Activated CD8-positive, alpha-beta memory T cell treated with anti-CD3 and anti-CD28 coated beads, Interleukin-2, amount 50 U/mL, for 48 hours (primary cell): Measurements from ENCODE around the gene WNT2B.
A peak's percentile ranks its signal among the peaks of the same experiment; 100 is the strongest.
"Not testable (repeated sequence)": the region's sequence is repeated elsewhere in the genome, so short reads cannot be mapped to it uniquely, and the experiment has no call there.

Experiments
- DNase-seq: peaks from one replicate; pipeline ENCODE4 v3.0.0-alpha.2; 2020

The WNT2B gene

DNA sequence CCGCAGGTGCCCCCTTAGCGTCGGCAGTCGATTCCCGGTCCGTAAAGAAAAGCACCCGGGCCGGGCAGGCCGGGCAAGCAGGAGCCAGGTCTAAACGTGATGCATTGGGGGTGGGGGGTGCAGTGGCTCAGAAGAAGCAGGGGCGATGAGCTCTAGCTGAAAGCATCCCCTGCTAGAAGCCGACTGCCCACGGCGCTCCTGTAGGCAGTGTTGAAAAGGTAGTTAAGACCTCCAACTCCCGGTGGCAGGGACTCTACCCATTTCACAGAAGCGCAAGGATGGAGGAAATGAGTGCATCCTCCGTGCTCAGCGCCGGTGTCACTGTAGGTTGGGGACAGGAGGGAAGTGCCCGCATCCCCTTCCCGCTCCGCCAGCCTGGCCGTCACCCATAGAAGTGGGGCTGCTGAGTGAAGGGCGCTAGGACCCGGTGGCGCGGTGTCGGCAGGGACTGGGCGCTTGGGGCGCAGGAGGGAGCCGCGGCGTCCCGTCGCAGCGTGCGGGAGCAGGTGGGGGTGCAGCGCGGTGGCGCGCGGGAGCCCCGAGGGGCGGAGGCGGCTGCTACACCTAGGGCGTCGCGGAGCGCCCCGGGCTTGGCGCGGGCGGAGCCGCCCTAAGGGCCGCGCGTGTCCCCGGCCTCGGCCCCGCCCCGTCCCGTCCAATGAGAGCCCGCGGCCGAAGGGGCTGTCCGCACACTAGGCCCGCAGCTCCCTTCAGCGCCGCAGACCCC is at the start of gene WNT2B:
TSS of gene WNT2B (plus strand) at position 688 of the 727 bp plus-strand sequence. CDS start 298 bp downstream, outside the sequence.
- DNase-seq, result peak; percentile 75

DNA sequence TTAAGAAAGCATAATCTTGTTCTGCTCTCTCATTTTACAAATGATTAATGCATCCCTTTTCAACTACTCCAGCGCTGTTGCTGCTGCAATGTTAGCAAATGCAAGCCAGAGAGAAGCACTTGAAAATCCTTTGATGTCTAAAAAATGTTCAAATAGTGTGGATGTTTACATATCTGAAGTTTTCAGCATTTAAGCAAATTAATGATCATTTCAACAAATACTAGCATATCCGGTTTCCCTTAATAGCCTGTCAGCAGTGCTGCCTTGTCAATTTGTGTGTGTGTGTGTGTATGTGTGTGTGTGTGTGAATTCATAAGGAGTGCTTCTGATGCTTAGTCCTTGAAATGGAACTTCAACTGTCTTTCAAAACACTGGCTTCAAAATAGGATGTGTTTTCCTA is 48.1 kb upstream of the WNT2B start:
- no peak for DNase-seq

DNA sequence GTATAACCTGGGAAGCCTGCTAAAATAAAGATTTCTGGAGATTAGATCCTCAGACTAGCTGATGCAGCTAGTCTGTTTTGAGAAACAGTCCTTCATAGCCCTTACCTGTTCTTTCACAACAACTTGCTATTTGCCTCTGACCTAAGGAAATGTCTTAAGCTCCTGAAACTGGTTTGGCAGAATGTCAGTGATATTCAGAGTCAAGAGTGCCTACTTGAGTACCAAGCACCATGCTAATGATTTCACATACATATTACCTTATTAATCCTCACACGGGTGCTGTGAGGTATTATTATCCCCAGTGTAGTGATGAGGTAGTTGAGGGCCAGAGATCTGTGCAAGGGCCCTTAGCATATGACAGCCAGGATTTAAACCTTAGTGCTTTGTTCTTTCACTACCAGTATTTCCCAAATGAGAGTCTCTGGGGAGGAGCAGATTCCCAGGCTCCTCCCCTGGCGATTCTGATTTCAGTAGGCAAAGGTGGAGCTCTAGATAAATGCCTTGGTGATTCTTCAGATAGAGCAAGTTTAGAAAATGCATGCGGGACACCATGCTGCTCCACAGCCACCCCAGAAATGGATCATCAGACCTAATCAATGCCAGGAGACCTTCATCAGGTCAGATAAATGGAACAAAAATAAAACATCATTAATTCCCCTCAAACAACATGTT is 47.4 kb upstream of the WNT2B start:
- no peak for DNase-seq

DNA sequence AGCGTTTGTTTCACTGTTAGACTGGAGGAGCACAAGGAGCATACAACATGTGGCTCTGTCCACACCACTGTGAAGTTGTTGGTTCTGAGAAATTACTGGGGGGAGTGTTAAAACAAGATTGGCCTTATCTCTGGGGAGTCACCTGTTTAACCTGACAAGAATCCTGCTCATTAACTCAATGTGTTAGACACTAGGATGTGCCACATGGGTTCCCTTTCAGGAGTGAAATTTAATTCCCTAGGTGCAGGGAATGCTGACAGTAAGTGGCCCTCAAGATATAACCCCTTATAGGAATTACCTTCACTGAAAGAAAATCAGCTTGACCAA is 45.8 kb upstream of the WNT2B start:
- DNase-seq, result no peak

DNA sequence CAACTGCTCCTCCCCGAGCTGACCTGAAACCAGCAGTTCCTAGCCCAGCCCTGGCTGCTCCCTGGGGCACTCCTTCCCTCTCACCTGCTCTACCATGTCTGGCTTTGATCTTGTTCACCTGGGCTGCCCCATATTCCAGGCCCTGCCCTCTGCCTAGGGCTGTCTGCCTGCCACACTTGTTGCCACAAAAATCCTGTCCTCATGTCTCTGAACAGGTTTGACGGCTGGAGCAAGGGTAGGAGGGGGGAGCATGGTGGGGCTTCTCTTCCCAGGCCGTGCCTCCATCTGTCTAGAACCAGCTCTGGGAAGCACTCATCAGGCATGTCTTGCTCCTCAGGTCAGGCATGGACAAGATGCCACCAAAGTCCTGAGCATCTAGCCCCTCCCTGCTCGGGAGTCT is 44.3 kb upstream of the WNT2B start:
- DNase-seq, result no peak

DNA sequence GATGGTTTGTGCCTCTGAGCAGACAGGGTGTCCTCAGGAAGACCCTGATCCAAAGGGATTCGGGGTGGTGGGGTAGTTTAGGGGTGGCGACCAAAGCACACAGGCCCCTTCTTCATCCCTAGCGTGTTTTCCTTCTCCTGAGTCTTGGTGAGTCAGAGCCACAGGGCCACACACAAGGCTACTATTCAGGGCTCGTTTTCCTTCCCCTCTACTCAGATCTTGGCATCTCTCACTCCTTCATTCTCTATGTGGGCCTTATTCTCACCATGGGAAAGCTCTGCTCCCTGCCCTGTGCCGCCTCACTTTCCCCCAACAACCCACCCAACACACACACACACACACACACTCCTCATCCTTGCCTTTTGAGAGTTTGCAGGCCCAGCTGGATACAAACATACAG is 43.6 kb upstream of the WNT2B start:
- no peak for DNase-seq

DNA sequence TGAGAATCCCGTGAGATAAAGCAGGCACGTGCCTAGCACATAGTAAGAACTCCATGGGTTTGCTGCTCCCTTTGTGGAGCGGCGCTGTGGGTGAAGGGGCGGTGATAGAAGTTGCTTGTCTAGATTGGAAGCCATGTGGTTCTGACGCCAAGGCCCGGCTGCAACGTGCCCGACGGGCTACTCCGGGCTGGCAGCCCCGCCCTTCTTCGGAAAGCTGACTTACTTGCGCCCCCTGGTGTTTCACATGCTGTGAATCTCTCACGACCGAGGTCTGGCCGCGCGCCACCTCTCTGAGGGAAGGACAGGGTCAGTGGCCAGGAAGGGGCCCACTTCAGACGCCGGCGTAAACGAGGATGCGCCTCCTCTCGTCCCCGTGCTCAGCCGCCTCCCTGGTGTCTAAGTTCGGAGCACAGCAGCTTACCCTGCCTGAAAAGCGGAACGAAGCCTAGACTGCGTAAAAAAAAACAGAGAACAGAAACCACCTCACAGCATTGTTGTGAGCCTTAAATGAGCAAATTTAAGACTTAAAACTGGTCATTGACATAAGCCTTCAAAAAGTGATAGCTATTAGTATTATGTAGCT is 42.6 kb upstream of the WNT2B start:
- DNase-seq, result peak; percentile 93

DNA sequence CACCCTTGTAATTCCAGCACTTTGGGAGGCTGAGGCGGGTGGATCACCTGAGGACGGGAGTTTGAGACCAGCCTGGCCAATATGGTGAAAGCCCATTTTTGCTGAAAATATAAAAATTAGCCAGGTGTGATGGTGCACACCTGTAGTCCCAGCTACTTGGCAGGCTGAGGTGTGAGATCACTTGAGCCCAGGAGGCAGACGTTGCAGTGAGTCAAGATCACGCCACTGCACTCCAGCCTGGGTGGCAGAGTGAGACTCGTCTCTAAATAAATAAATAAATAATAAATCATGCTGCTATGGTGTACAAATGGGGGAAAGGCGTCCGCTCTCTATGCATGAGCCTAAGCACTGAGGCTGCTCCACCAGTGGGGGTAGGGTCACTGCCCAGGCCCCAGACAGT is 38.4 kb upstream of the WNT2B start:
- DNase-seq, result not testable (repeated sequence)

DNA sequence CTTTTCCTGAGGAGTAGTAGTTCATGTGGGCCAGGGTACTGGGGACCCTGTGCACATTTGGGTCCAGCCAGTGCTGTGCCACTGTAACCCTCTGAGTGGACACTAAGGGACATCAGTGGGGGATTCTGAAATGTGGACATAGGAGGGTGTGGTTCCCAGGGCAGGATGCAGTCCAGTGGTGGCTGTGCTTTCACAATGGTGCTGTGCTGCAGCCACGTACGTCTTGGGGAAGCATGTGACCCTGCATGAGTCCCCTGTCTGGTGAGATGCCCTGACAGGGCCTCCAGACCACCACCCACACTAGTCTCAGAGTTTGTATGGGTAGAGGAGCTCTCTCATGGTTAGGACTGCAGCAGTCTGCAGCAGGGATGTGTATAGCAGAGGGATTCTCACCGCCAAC is 37.8 kb upstream of the WNT2B start:
- DNase-seq, result no peak

DNA sequence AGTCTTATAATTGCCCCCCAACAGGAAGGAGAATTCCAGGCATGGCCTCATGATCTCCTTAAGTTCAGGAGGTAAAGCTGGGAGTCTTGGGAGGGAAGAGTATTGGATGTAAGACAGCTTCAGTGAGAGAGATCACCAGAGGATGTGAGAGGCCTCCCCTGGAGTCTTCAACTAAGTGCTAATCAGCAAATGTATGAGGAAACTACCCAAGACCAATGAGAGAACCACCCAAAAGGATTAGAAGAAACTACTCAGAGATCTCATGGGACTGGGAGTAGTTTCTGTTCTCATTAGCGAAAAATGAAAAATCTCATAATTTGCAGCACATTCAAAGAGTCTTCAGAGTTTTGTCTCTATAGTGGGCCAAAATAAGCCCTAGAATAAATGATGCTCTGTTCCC is 36.6 kb upstream of the WNT2B start:
- DNase-seq, result no peak

DNA sequence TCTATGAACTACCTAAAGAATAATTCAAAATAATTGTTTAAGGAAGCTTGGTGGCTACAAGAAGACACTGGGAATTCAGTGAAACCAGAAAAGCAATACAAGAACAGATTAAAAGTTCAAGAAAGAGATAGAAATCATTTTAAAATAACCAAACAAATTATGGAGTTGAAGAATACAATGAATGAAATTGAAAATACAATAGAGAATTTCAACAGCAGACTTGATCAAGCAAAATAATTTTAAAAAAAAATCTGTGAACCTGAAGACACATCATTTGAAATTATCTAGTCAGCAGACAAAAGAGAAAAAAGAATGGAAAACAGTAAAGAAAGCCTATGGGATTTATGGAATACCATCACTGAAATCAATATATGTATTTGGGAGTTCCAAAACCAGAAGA is 31.2 kb upstream of the WNT2B start:
- DNase-seq, result no peak

DNA sequence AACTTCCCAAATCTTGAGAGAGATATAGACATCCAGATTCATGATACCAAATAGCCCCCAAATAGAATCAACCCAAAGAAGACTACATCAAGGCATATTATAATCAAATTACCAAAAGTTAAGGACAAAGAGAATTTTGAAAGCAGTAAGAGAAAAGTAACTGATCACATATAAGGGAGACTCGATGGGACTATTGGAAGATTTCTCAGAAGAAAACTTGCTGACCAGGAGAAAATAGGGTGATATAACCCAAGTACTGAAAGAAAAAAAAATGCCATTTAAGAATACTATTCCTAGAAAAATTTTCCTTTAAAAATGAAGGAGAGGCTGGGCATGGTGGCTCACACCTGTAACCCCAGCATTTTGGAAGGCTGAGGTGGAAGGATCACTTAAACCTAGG is 30.5 kb upstream of the WNT2B start:
- DNase-seq, result no peak

DNA sequence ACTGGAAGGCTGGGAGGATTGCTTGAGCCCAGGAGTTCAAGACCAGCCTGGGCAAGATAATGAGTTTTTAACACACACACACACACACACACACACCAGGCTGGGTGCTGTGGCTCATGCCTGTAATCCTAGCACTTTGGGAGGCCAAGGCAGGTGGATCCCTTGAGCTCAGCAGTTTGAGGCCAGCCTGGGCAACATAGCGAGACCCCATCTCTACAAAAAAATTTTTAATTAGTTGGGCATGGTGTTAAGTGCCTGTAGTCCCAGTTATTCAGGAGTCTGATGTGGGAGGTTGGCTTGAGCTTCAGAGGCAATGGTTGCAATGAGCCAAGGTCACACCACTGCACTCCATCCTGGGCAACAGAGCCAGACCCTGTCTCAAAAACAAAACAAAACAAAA is 22.7 kb upstream of the WNT2B start:
- DNase-seq, result not testable (repeated sequence)

DNA sequence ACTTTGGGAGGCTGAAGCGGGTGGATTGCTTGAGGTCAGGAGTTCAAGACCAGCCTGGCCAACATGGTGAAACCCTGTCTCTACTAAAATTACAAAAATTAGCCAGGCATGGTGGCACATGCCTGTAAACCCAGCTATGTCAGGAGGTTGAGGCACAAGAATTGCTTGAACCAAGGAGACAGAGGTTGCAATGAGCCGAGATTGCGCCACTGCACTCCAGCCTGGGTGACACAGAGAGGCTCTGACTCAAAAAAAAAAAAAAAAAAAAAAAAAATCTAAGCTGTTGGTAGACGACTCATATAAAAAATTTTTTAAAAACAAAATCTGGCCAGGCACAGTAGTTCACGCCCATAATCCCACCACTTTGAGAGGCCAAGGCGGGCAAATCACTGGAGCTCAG is 21.1 kb upstream of the WNT2B start:
- DNase-seq, result not testable (repeated sequence)

DNA sequence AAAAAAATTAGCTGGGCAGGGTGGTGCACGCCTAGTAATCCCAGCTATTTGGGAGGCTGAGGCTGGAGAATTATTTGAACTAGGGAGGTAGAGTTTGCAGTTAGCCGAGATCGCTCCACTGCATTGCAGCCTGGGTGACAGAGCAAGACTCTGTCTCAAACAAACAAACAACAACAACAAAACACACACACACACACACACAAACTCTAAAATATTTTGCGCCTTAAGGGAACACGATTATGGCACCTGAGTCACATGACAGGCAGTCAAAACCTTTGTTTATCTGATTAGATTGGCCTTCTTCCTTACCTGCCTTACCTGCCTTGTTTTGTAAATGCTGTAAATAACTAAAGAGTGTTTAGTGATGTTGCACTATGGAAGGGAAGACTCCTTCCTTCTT is 20.6 kb upstream of the WNT2B start:
- no peak for DNase-seq

DNA sequence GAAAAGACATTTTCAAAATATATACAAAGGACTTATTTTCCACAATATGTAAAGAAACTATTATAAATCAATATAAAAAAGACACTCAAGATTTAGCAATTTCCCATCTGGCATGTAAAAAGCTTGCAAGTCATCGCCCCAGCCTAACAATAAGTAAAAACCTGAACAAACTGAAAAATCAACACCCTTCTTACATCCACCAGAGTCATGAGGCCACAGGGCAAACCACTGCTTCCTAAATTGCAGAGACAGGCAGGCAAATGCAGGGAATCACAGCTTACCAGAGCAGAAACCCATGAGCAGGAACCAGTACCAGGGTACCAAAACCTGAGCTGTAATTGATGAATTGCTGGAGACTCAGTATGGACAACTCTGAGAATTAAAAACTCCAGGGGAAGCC is 16.7 kb upstream of the WNT2B start:
- DNase-seq, result no peak

DNA sequence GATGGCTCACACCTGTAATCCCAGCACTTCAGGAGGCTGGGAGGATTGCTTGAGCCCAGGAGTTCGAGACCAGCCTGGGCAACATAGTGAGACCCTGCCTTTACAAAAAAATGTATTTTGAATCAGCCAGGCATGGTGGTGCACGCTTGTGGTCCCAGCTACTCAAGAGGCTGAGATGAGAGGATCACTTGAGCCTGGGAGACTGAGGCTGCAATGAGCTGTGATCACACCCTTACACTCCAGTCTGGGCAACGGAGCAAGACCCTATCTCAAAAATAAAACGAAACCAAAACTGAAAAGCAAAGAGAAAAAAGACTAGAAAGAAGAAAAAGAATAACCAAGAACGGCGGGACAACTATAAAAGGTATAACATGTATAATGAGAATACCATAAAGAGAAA is 15.4 kb upstream of the WNT2B start:
- no peak for DNase-seq

DNA sequence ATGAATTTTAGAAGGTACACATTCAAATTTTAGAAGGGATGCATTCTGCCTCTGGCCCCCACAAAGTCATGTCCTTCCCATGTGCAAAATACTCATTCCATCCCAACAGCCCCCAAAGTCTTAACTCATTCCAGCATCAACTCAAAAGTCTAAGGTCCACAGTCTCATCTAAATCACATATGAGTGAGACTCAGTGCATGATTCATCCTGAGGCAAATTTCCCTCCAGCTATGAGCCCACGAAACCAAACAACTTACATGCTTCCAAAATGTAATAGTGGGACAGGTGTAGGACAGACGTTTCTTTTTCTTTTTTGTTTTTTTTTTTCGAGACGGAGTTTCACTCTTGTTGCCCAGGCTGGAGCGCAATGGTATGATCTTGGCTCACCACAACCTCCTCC is 12.5 kb upstream of the WNT2B start:
- no peak for DNase-seq

DNA sequence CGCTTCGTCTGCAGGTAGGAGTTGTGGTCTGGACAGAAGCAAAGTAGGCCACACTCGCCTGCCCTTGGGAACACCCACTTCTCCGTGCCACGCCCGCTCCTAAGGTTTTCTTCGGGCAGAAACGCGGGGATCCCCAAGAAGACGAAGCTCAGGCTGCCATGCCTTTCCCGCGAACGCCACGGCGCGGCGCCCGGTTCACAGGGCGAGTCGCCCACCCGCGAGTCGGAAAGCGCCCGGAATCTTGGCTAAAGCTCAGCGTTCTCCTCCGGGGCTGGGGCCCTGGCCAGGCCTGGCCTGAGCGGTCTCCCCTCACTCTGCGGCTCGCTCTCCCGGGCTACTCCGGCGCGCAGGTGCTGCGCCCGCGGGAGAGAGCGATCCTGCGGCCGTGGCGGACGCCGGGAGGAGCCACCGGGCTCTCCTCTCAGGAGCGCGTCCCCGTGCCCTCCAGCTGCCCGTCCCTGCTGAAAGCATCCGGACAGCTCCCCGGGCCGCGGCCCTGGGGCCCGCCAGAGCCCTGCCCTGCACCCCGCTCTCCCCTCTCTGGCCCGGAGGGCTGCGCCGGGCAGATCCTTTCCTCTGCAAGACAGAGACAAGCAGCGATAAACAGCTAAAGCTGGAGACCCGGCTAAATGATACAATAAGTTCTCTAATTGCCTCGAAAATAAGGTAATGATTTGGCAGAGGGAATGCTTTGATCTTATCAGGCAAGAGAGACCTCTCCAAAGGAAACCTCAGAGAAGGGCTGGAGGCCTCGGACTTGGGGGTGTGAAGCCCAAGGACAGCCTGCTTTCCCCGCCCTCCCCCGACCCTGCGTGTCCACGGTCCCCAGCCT is 6.7 kb upstream of the WNT2B start:
- peak; percentile 79 for DNase-seq

DNA sequence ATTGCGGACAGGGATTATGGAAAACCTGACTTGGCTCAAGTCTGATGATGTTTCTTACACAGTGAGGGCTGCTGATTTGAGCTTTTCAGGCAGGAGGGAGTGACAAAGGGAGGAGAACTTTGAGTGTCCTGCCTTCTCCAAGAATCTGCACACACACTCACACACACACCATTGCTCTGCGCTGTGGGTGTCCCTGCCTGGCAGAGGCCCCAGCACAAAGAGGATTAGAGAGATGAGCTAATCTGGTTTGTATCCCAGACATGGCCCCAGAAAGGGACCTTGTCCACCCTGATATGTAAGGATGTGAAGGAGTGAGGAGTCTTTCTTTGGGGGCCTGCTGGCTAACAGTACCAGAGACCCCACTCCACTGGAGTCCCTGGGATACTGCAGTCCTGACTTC is 5.9 kb upstream of the WNT2B start:
- DNase-seq, result no peak

DNA sequence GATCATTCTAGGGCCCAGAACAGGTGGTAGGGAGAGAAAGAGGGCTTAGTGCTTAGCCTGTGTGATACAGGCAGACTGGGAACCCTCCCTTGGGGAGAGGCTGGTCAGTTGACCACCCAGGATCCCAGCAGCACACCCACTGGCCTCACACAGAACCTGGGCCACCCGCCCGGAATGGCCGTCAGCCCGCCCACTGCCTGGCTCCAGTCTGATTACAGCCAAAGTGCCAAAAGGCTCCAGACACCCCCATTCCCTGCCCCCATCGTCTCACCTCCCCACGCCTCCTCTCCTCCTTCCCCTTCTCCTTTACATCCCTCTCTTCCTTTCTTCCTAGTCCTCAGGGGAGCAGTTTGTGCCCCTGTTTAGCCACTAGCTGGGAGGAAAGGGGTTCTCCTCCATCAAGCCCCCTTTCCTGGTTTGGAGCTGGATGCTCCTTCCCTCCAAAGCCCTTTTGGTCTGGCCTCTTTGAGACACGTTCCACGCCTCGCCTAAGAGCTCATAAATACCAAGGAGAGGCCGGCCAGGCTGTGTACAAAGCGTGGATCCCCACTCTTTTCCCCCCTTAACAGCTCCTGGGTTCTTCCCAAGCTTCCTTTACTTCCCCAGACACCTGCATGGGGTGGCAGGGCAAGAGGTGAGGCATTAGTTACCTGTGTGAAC is 4.6 kb upstream of the WNT2B start:
- no peak for DNase-seq

DNA sequence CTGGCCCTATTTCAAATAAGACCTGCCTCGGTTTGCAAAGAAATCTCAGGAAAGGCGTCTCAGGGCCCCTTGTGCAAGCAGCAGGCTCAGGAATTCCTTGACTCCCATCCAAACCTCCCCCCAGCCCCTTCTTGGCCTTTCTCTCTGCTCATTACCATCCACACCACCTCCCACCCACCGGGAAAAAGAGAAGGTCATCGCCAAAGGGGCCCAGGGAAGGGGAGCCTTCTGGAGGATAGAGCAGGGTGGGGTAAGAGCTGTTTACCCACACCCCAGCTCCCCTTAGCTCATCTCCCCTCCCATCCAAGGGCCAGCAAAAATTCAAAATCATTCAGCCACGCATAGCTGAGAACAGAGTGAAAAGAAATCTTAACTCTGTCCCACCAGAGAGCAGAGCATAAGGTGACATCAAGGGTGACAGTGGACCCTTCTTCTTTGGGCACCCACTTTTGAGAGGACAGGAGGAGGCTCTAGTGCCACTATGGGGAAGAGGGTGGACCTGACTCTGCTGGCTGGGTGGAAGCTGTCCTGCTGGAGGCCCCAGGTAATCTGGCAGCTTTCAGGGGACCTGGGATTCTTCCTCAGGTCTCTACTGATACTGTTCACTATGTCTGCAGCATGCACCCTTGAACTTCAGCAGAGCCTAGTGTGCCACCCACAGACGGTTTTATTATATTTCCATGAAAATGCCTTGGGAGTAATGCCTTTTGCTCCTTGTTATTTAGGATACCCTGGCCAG is 3.9 kb upstream of the WNT2B start:
- DNase-seq, result no peak
